NCI-H2196 treated with DMSO at 0.1 percent for 48 hours (cell line): ENCODE results near the gene RNF141.

ENCODE experiments used
- DNase-seq: peaks from one replicate; lab custom pipeline; 2025; ENCODE audit not compliant: unreplicated experiment; lab: John Stamatoyannopoulos, UW

RNF141 gene

DNA sequence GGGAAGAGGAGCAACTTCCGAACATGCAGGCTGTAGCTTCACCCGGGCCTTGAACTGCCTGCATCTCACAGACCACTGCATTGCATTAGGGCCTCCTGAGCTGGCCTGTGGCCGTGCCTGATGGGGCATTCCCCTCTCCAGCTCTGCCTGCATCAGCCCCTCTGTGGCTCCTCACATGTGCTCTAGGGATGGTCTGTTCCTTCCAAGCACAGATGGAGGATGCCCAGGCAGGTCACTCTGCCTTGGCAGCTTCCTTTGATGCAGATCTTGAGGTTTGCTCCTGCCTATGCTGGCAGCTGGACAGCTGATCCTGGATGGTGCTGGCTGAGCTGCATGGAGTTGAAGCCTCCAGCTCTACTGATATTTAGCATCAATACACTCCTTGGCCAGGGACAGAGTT, 57.4 kb downstream of the RNF141 start:
- no peak for DNase-seq

GRCh38 chr11:10483174-10483573, 57.8 kb downstream of the RNF141 start:
- no peak for DNase-seq

- no peak for DNase-seq
These were observed 59.2 kb downstream of the RNF141 start for GRCh38 chr11:10481560-10482349.

GRCh38 chr11:10480760-10481159, 60.2 kb downstream of the RNF141 start:
- DNase-seq: no peak

GRCh38 chr11:10480026-10480425, 61.0 kb downstream of the RNF141 start:
- no peak for DNase-seq

DNA sequence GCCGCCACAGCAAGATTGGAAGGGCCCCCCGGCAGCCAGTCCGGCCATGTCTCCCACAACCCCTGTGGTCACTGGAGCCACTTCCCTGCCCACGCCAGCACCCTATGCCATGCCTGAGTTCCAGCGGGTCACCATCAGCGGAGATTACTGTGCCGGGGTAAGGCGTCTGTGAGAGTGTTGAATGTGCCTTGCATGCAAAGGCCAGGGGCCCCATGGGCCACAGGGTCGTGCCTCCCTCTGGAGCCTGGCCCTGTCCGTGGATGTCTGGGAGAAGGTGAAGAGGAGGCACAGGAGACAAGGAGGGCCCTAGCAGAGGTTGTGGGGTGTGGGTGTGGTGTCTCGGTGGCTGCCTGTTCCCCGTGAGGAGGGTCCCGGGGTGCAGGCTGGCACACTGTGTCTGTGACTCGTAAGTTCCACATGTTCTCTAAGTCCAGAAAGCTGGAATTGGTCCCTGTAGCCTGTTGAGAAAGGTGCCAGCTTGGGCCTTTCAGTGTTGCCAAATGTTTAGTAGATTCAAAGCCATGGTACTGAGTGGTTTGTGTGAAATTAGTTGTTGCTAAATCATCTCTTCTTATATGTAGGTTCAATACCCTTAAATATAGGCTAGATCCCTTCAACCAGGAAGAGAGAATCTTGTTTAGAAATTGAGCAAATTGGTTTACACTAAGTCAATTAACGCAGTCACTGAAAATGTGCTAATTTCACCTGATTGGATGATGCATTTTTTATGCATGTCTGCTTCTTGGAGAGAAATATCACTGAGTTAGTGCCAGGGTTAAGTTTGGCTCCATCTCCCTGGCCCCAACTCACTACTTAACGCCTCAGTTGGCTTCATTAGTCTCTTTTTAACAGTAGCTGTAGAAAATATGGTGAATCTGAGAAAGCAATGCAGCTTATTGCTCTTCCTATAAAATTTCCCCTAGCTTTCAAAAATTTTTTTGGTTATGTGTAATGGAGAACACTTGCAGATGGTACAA, 62.1 kb downstream of the RNF141 start:
- no peak for DNase-seq

DNA sequence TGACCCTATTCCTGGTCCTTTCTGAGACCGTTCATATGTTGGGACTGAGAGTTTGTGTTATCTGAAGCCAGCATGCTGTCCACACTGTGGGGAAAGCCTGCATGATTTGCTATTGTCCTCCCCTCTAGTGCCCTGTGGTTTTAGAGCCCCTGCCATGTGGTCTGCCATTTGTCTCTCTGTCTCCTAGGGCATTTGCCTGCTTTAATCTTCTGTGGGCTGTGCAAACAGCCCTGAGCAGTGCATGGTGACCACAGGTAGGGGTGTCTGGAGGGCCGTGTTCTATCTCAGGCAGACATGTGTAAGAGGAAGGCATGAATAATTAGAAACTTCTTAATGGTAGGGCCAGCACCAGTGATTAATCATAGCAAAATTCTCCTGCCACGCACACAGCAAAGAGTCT, 62.9 kb downstream of the RNF141 start:
- no peak for DNase-seq

DNA sequence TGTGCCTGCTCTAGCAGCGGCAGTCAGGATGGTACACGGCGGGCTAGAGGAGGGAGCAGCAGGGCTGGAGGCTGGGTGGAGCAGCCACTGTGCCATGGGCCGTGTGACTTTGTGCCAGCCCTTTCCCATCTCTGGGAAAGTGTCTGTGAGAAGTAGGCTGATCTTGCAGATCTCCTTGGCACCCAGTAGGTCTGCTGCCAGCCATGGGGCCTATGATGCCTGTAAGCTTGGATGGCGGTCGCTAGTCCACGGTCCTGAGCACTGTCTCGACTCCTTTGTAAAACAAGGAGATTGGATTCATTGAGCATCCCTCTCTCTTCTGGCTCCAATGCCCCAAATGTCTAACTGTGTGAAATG, 63.3 kb downstream of the RNF141 start:
- no peak for DNase-seq

GRCh38 chr11:10476927-10477689, 63.9 kb downstream of the RNF141 start:
- DNase-seq: no peak

DNA sequence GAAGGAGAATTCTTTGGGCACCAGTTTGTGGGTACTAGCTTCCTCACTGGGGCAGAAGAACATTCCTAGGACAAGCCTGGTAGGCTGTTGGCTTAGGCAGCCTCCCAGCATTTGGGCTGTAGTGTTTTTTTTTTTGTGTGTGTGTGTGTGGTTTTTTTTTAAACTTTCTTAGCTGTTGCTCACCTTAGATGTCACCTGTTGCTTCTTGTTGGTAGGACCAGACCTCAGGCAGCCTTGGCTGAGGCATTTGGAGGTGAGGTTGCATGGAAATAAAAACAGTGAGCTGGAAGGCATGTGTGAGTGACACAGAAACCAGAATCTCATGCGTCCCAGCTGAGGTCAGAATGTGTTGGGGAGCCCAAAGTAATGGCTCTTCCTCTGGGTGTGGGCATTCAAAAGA, 64.6 kb downstream of the RNF141 start:
- no peak for DNase-seq

DNA sequence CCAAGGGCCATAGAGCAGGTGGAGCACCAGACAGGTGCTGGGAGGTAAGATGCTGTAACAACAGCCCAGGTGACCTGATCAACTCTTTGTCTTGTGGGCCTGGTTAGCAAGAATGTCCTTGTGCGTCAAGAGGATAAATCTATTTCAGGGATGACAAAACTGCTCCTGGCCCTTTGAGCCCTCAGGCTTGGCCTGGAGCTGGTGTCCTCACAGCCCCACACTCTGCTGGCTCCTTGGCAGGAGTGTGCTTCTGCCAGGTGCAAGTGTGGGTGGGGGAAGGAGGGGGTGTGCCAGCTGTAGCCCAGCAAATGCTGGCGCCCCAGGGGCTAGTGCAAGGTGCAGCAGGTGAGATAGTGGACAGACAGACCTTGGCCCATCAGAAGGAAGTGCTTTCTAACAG, 66.4 kb downstream of the RNF141 start:
- DNase-seq: peak; percentile 28

- DNase-seq: no peak
These were observed 67.6 kb downstream of the RNF141 start for GRCh38 chr11:10473371-10473770.

GRCh38 chr11:10462746-10463300, 78.2 kb downstream of the RNF141 start:
- no peak for DNase-seq
